PC-9 (cell line): ENCODE data around the gene ABI3BP. TPM values are rescaled to one million over a fixed set of nuclear protein-coding genes. Genes with fewer than 3 reads are reported as not detected.

ENCODE experiments used
- BruUV-seq: library from RNA; stranded (reverse); fragments of 400-500 nt; replicated peaks from 2 replicates; lab custom pipeline; 2021; lab: Mats Ljungman, UMichigan
- CTCF ChIA-PET: fragments of 300-600 bp; sonication (Branson Sonifier 250); formaldehyde crosslinking; loops from one replicate; lab custom pipeline; 2022; ENCODE audit warnings: antibody characterized with exemption; lab: Charles Lee
- POLR2A ChIA-PET: fragments of 300-600 bp; sonication (Branson Sonifier 250); formaldehyde crosslinking; loops from one replicate; lab custom pipeline; 2022; ENCODE audit warnings: antibody characterized with exemption; ENCODE audit not compliant: unreplicated experiment; lab: Charles Lee
- DNase-seq, 2 experiments: peaks; one replicate each; pipeline versions ENCODE4 v3.0.0 to v3.0.0-alpha.2; 2015 to 2022; ENCODE audit warnings: mixed read lengths in 1 of 2
- H2AFZ ChIP-seq: fragments of 200-600 bp; sonication (generic); 2 replicates; pipeline ENCODE4 v1.8.1; 2017; ENCODE audit warnings: antibody characterized with exemption
- H3F3A ChIP-seq: fragments of 200-600 bp; sonication (generic); 2 replicates; pipeline ENCODE4 v1.8.1; 2017; ENCODE audit warnings: antibody characterized with exemption, mild to moderate bottlenecking, low read depth; ENCODE audit not compliant: insufficient read depth
- H3K27ac ChIP-seq: fragments of 200-600 bp; sonication (generic); 2 replicates; pipeline ENCODE4 v1.6.1; 2016; ENCODE audit warnings: mixed run types
- H3K27me3 ChIP-seq: fragments of 200-600 bp; sonication (generic); 2 replicates; pipeline ENCODE4 v1.6.1; 2016; ENCODE audit warnings: low read depth, mixed run types; ENCODE audit not compliant: insufficient read depth
- H3K36me3 ChIP-seq: fragments of 200-600 bp; sonication (generic); 2 replicates; pipeline ENCODE4 v1.6.1; 2016; ENCODE audit warnings: low read depth, mixed run types
- H3K4me1 ChIP-seq: fragments of 200-600 bp; sonication (generic); replicated peaks from 2 replicates; pipeline ENCODE4 v1.6.1; 2016; ENCODE audit warnings: mixed run types; ENCODE audit not compliant: insufficient read depth
- H3K4me2 ChIP-seq: fragments of 200-600 bp; sonication (generic); 2 replicates; pipeline ENCODE4 v1.6.1; 2017; ENCODE audit warnings: mixed run types
- H3K4me3 ChIP-seq: fragments of 200-600 bp; sonication (generic); 2 replicates; pipeline ENCODE4 v1.6.1; 2016; ENCODE audit warnings: mixed run types
- H3K79me2 ChIP-seq: fragments of 200-600 bp; sonication (generic); 2 replicates; pipeline ENCODE4 v1.6.1; 2017; ENCODE audit warnings: low read depth, mixed run types
- H3K9me2 ChIP-seq: fragments of 200-600 bp; sonication (generic); 2 replicates; pipeline ENCODE4 v1.8.1; 2017; ENCODE audit warnings: mild to moderate bottlenecking; ENCODE audit not compliant: insufficient read depth
- H3K9me3 ChIP-seq: fragments of 200-600 bp; sonication (generic); 2 replicates; pipeline ENCODE4 v1.8.1; 2016; ENCODE audit warnings: low read depth; ENCODE audit not compliant: insufficient read depth
- H4K20me1 ChIP-seq: fragments of 200-600 bp; sonication (generic); 2 replicates; pipeline ENCODE4 v1.8.1; 2017; ENCODE audit not compliant: insufficient read depth
- CTCF ChIP-seq: fragments of 200-600 bp; sonication (generic); conservative IDR thresholded peaks from 2 replicates; pipeline ENCODE4 v1.6.1; 2017; ENCODE audit warnings: mixed run types, antibody characterized with exemption, mild to moderate bottlenecking, moderate library complexity
- EZH2 ChIP-seq: fragments of 200-600 bp; sonication (generic); IDR thresholded peaks from 2 replicates; pipeline ENCODE4 v1.8.0; 2017; ENCODE audit warnings: antibody characterized with exemption, low read depth
- intact Hi-C: fragments of 100-400 bp; cut with micrococcal nuclease; formaldehyde crosslinking; loops from one replicate; pipeline ENCODE4 v1.10.0; 2022; ENCODE audit not compliant: unreplicated experiment
- total RNA-seq: library from RNA; stranded (reverse); gene quantifications from 2 replicates; pipeline ENCODE4 v1.2.3, GENCODE V29; 2021

The ABI3BP gene
- total RNA-seq, 1 experiment from 2014 or later = 4.2 TPM

- Histone ChIP-seq H3K4me1 (no peaks in the 10 kb centered on the region), H3K9me2 (no peaks in the 10 kb centered on the region), H3K4me2 (no peak overlapping the region), H3K27me3 (no peaks in the 10 kb centered on the region), H3F3A (no peaks in the 10 kb centered on the region), H2AFZ (no peak overlapping the region), H3K79me2 (no peaks in the 10 kb centered on the region), H3K27ac (no peak overlapping the region), H3K9me3 (no peaks in the 10 kb centered on the region), H3K4me3 (no peak overlapping the region), H3K36me3 (no peaks in the 10 kb centered on the region), H4K20me1 (no peaks in the 10 kb centered on the region)
- DNase-seq = no peak
- BruUV-seq = no TSS peak
- CTCF ChIA-PET = no interaction called here
- POLR2A ChIA-PET = no interaction called here
- intact Hi-C loops = no loop called here
- TF ChIP-seq CTCF (no peak), EZH2 (no peak)
These were observed 26.4 kb downstream of the ABI3BP start for GRCh38 chr3:100966807-100967206.

DNA sequence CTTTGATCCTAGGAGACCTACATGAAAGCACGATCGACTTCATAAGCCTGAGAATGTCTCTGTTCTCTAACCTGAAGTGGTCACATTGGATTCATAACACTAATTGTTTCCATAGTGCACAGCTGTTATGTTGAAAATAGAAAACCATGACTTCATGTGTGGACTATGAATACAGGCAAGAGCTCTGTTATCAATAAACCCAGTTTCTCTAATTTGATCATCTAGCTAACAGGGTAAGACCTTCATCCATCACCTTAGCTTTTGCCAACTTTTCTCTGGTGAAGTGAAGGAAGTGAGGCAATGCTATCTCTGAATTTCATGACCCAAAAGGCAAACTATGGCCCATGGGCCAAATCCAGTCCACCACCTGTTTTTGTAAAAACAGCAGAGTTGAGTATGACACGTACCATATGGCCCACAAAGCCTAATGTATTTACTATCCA is 27.2 kb downstream of the ABI3BP start:
- no peaks in the 10 kb centered on the region for H3K9me2 ChIP-seq
- no TSS peak for BruUV-seq

GRCh38 chr3:100963041-100963440 is 30.2 kb downstream of the ABI3BP start:
- ChIA-PET CTCF (no interaction called here), POLR2A (interaction anchor here (0.7 kb wide), 1 partner anchor 63 kb away, joined by 3 read pairs; no protein-coding TSS in a partner anchor)
- BruUV-seq = no TSS peak
- Histone ChIP-seq H3K27me3 (no peaks in the 10 kb centered on the region), H3K9me3 (peaks cover 13% of the 10 kb centered on the region; the same call in 1 of the 2 replicates), H4K20me1 (no peaks in the 10 kb centered on the region), H3K4me1 (no peaks in the 10 kb centered on the region), H3K36me3 (no peaks in the 10 kb centered on the region), H2AFZ (no peak overlapping the region), H3K27ac (no peak overlapping the region), H3F3A (no peaks in the 10 kb centered on the region), H3K79me2 (no peaks in the 10 kb centered on the region), H3K4me2 (no peak overlapping the region), H3K4me3 (no peak overlapping the region), H3K9me2 (no peaks in the 10 kb centered on the region)
- TF ChIP-seq EZH2 = no peak
- no peak for TF ChIP-seq CTCF
- no peak for DNase-seq
- intact Hi-C loops = no loop called here

More for the DNA sequence above, 27.2 kb downstream of the ABI3BP start:
- no peak overlapping the region for H3K27ac ChIP-seq
- no peaks in the 10 kb centered on the region for H3K36me3 ChIP-seq
- H3F3A ChIP-seq = no peaks in the 10 kb centered on the region
- peak overlapping the region; percentile 20; the same call in 1 of the 2 replicates for H2AFZ ChIP-seq
- no peaks in the 10 kb centered on the region for H3K4me1 ChIP-seq
- intact Hi-C loops = no loop called here
- no peak overlapping the region for H3K4me3 ChIP-seq
- ChIA-PET POLR2A (no interaction called here), CTCF (no interaction called here)
- TF ChIP-seq EZH2 = no peak
- no peak for TF ChIP-seq CTCF
- no peaks in the 10 kb centered on the region for H3K27me3 ChIP-seq
- H4K20me1 ChIP-seq = no peaks in the 10 kb centered on the region
- DNase-seq = no peak
- no peaks in the 10 kb centered on the region; the same call in 1 of the 2 replicates for H3K9me3 ChIP-seq
- H3K4me2 ChIP-seq = no peak overlapping the region
- no peaks in the 10 kb centered on the region for H3K79me2 ChIP-seq
